Measurements from ENCODE around the gene BCAS3.

Gene BCAS3

DNA sequence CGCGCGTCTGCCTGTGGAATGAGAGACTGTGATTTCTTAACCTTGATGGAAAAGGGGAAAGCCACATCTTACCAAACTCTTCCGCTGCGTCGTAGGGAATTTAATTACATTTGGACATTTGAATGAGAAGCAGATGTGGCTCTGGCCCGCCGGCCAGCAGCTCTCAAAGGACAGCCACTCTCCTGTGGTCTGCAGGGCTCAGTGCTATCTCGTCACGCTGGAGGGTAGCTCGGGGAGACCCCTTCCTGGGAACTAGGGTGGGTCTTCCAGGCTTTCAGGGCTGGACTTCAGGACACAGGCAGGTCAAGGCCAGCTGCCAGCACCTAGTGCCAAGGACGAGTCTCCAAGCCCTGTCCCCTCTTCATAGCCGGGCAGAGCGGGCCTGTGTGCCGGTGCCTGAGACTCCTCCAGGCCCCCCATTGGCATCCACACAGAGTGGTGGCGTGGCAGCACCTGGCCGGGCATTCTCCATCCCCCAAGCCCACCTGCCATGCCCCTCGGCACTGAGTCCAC is 706.1 kb downstream of the BCAS3 start:
- DNase-seq (ENCODE audit: low read depth in 2 of 2): no peak

GRCh38 chr17:61384354-61384691 is 706.7 kb downstream of the BCAS3 start:
- DNase-seq (ENCODE audit: low read depth in 2 of 2): no peak

GRCh38 chr17:61384692-61385576 is 707.3 kb downstream of the BCAS3 start:
- DNase-seq (ENCODE audit: low read depth in 2 of 2): no peak

DNA sequence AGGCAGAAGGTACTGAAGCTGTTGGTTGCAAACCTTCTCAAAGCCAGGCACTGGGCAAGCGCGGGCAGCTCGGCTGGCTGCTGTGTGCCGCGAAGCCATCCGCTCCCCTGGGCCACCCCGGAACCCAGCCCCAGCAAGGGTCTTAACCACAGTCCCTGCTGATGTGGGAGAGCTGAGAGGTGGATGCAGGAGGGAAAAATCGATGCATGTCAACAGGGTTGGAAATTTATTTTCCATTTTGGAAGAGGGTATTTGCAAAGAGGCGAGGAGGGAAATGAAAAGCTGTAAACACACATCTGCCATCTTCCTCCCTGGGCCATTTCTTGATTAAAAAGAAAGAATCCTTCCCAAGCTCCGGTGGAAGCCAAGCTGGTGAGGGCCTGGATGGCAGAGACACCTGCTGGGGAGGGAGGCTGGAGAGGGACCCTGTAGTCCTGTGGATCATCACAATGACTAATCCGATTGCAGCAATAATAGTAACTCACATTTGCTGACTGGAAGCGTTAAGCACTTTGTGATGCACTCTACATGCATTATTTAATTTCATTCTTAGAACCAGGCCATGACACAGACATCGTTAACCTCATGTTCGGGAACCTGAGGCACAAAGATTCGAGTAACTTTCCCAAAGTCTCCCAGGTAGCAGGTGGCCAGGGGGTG is 708.1 kb downstream of the BCAS3 start:
- DNase-seq (ENCODE audit: low read depth in 2 of 2): no peak

DNA sequence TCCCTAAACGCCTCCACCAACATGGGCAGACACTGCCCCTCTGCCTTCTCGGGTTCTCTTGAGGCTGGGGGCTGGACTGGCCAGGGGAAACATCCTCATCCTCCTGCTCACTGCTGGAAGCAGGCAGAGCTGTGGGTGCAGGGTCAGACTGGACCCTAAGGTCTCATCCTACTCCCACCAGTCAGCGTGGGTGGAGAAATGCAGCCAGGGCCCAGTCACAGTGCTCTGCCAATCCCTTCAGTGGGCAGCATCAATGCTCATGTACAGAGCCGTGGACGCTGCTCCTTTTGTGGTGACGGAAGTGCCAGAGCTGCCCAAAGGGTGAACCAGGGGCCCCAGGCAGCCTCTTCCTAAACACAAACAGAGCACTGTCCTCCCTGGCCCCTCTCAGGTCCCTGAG is 708.6 kb downstream of the BCAS3 start:
- DNase-seq (ENCODE audit: low read depth in 2 of 2): no peak

GRCh38 chr17:61387011-61387410 is 709.4 kb downstream of the BCAS3 start:
- no peak for DNase-seq (ENCODE audit: low read depth in 2 of 2)

DNA sequence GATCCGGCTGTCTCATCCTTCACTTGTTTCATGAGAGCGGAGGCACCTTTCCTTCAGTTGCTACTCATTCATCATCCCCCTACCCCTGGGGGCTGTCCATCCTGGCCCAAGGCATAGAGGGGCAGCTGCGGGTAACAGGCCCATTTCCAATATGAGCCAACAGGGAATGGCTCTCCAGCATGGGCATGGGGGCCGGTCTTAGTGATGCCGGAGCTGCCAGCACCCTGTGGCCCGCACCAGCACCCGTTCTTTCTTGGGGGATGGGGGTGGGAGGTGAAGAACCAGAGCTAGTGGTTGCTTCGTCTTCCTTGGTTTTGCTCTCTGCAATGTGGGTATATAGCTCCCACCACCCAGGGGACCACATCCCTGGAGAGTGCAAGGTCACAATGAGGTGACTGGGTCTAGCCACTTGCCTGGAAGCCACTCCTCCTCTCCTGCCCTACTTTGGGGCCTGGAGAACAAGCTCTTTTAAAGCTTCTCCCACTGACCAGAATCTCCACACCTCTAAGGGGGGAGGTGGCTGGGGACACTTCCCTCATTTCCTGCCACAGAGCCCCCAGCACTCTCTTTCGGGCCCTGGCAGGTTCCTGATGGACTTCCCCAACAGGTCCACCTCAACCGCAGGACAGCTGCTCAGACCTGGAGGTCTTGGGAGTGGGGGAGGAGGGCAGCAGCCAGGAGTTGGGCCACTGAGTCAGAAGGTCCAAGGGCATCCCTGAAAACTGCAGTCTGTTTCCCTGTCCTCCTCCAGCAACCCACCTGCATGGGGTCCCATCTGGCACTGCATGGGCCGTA is 710.1 kb downstream of the BCAS3 start:
- DNase-seq (ENCODE audit: low read depth in 2 of 2): no peak

- no peak for DNase-seq (ENCODE audit: low read depth in 2 of 2)
These were observed 711.1 kb downstream of the BCAS3 start for GRCh38 chr17:61388561-61389356.

GRCh38 chr17:61389670-61390478 is 712.2 kb downstream of the BCAS3 start:
- no peak for DNase-seq (ENCODE audit: low read depth in 2 of 2)

GRCh38 chr17:61390479-61390791 is 712.8 kb downstream of the BCAS3 start:
- no peak for DNase-seq (ENCODE audit: low read depth in 2 of 2)

DNA sequence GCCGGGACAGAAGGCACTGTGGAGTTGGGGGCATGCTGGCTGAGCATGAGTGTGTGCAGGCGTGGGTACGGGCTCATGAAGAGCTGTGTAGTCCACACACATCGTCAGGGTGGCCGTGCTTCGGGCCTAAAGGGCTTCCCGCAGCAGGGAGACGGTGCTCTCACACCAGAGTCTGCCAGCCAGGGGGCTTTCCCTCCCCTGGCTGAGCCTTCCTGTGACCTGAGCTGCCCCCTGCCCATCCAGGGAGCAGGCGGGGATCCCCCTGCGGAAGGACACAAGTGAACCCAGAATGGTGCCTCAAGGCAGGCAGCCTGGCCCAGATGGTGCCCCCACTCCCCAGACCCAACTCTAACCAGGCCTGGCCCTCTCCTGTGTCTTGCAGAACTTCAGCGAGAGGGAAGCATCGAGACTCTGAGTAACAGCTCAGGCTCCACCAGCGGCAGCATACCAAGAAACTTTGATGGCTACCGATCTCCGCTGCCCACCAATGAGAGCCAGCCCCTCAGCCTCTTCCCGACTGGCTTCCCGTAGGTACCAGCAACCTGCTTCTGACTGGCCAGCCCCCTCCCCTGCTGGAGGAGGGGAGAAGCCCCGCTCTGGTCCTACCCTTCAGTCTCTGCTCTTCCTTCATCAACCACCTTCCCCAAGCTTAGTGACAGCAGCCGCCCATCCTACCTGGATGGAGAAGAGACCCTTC is 714.1 kb downstream of the BCAS3 start:
- no peak for DNase-seq (ENCODE audit: low read depth in 2 of 2)

GRCh38 chr17:61392679-61393078 is 715.0 kb downstream of the BCAS3 start:
- no peak for DNase-seq (ENCODE audit: low read depth in 2 of 2)

DNA sequence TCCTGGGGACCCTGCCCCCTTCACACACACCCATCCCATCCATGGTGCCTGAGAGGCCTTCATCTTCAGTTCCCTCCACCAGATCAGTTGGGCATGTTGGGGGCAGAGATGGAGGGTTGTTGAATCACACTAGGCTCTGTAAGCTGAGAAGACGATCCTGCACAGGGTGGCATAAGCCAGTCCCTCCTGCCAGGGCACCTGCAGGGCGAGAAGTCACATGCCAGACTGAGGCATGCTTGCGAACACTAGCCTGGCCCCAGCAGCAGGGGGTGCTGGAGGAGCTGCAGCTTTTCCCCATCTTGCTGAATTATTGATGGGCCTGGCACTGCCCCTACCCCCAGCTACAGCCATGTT is 715.9 kb downstream of the BCAS3 start:
- no peak for DNase-seq (ENCODE audit: low read depth in 2 of 2)

DNA sequence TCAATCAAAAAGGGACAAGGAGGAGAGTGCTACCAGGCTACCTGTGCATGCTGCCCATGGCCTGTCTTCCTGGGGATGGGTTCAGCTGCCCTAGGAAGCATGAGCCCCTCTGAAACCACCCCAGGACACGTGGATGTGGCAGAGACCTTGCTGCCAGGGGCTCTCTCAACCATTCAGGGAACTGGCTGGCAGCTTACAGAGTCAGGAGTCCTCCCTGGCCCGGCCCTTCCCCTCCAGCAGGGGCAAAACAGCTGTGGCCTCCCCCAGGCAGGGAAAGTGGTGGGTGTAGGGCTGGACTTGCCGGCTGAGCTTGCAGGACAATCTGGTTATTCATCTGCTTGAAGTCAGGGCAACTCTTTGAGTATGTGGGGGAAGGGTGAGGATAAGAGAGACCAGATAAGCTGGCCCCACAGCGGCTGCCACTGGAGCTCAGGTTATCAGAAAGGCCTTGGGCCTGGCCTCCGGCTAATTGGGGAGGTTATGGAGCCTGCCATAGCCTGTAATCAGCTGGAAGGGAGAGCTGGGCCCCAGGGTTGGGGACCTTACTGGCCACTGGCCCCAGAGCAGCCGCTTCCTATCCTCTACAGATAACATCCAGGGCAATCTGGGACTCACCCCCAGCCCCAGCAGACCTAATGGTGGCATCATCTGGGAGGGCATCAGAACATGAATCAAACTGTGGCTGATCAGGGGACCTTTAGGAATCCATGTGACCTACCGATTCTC is 716.4 kb downstream of the BCAS3 start:
- no peak for DNase-seq (ENCODE audit: low read depth in 2 of 2)

DNA sequence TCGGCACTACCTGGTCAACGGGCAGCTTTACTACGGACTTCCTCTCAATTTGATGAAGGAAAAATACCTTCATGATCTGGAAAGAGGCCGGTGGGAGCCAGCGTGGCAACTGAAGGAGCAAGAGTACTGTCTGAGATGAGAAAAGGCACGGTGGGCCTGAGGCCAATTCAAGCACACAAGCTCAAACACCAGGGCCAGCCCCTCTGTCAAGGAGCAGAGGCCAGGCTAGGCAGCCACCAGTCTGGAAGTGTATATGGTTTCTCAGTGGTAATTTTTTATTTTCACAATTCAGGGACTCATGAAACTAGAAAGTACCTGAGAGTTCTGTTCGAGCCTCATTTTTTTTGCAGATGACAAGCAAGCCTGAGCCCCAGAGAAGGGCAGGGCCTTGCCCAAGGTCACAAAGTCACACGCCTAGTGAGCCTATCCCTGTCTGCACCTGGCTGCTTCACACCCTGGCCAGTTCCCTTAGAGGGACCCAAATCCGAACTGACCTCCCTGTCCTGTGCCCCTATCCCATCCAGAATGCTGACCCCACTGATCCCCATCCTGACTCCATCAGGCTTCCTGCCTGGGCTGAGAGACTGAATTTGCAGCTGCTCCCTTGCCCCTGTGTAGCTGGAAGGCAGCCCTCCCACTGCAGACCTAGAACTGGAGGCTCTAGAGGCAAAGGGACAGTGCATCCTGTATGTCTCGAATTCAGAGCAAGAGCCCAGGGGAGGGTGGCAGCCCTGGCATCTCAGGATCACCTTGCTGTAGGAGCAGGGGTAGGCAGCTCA is 717.2 kb downstream of the BCAS3 start:
- DNase-seq (ENCODE audit: low read depth in 2 of 2): no peak

DNA sequence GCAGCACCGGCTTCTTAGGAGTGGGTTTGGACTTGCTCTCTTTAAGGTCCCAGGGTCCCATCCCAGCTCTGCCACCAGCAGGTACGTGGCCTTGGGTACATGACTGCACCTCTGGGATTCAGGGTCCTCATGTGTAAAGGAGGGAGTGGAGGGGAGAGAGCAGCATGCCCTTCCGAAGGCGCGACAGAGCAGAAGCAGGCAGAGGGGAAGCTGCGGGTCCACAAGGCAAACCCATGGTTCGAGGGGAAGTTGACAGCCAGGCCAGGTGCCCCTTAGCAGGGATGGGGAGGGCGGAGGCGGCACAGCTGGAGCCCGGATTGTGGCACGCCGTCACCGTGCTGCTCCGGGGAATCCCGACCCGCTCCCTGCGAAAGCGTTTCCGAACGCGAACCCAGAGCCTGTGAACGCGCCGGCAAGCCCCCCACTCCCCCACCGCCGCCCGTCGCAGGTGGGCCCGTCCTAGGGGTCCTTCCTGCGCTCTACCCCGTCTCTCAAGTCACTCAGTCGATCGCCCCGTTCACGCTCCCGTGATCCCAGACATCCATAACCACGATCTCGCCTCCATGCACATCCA is 717.8 kb downstream of the BCAS3 start:
- DNase-seq (ENCODE audit: low read depth in 2 of 2): no peak

DNA sequence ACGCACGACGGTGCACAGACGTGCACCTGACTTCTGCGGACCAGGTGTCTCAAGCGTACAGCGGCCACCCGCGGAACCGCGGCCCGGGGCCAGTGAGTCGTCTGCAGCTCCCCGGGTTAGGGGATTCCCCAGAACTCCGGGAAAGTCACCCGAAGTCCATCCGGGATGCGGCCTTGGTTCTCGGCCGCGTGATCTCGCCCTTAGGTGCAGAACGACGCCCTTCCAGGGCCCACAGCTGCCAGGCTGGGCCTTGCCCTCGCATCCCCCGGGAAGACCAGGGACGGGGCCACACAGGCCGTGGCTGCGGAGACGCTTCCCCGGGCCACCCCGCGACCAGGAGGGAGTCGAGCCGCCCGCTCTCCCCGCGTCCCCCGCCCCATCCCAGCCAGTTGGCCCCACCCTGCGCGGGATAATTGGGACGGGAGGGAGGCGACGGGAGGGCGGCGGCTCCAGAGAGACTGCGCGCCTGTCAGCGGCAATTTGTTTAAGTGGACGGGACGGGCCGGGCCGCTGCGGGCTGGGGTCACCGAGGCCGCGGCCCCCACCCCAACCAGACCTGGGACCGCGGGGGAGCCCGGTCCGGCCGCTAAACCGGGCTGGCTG is 718.4 kb downstream of the BCAS3 start:
- DNase-seq (ENCODE audit: low read depth in 2 of 2): no peak

GRCh38 chr17:61396586-61397085 is 719.0 kb downstream of the BCAS3 start:
- DNase-seq (ENCODE audit: low read depth in 2 of 2): no peak
